Measurements from ENCODE around the gene DCHS1. TPM values are rescaled to one million over a fixed set of nuclear protein-coding genes. Genes with fewer than 3 reads are reported as not detected.
A peak's percentile ranks its signal among the peaks of the same experiment; 100 is the strongest.

The DCHS1 gene
- total and polyA plus RNA-seq, 2 of the 13 experiments (the other 11 are each of a cell fraction or from before 2014, with no cell fraction given): under 0.01 to 0.03 TPM

- TF ChIP-seq ZNF431 (CRISPR knock-in tag; IDR thresholded peaks at IDR 0.05; ENCODE audit: borderline replicate concordance, low read depth) (peak; percentile 96), THAP8 (CRISPR knock-in tag; IDR thresholded peaks at IDR 0.05; ENCODE audit: borderline replicate concordance) (no peak; the same call in 1 of the 2 replicates), KDM5B (CRISPR knock-in tag; IDR thresholded peaks at IDR 0.05; ENCODE audit: borderline replicate concordance) (peak; percentile 96), FOXC1 (CRISPR knock-in tag; IDR thresholded peaks at IDR 0.05; ENCODE audit: borderline replicate concordance) (peak; percentile 88; the same call in 1 of the 2 replicates), ATF3 (CRISPR knock-in tag; IDR thresholded peaks at IDR 0.05) (peak; percentile 19; the same call in 1 of the 2 replicates), ZNF703 (CRISPR knock-in tag; IDR thresholded peaks at IDR 0.05; ENCODE audit: borderline replicate concordance) (no peak; the same call in 1 of the 2 replicates), ZNF558 (CRISPR knock-in tag; IDR thresholded peaks at IDR 0.05; ENCODE audit: borderline replicate concordance) (peak; percentile 98; the same call in 1 of the 2 replicates), ZNF878 (CRISPR knock-in tag; IDR thresholded peaks at IDR 0.05) (peak; percentile 94), HIVEP1 (CRISPR knock-in tag; IDR thresholded peaks at IDR 0.05) (peak; percentile 78; the same call in 1 of the 2 replicates), ZBED4 (CRISPR knock-in tag; IDR thresholded peaks at IDR 0.05; ENCODE audit: borderline replicate concordance) (peak; percentile 16; the same call in 1 of the 2 replicates), FOSL1 (CRISPR knock-in tag; IDR thresholded peaks at IDR 0.05; ENCODE audit: borderline replicate concordance) (no peak), MXD4 (CRISPR knock-in tag; IDR thresholded peaks at IDR 0.05) (peak; percentile 95), TCF12 (IDR thresholded peaks at IDR 0.05) (no peak), TCF12 (CRISPR knock-in tag; IDR thresholded peaks at IDR 0.05) (no peak), PLSCR1 (CRISPR knock-in tag; IDR thresholded peaks at IDR 0.05; ENCODE audit: borderline replicate concordance) (0 out of 2 replicates have a peak, but pooled peaks have one; percentile 68), PAWR (CRISPR knock-in tag; IDR thresholded peaks at IDR 0.05; ENCODE audit: borderline replicate concordance) (no peak), HDAC2 (CRISPR knock-in tag; IDR thresholded peaks at IDR 0.05) (peak; percentile 79; the same call in 1 of the 2 replicates), ZNF580 (CRISPR knock-in tag; IDR thresholded peaks at IDR 0.05; ENCODE audit: borderline replicate concordance, low read depth) (peak; percentile 95; the same call in 1 of the 2 replicates), SCMH1 (CRISPR knock-in tag; IDR thresholded peaks at IDR 0.05; ENCODE audit: borderline replicate concordance) (no peak), ZNF772 (CRISPR knock-in tag; IDR thresholded peaks at IDR 0.05) (peak; percentile 93; the same call in 1 of the 2 replicates)
These were observed 27.6 kb upstream of the DCHS1 start, which contains the start of gene MRPL17 (continued) for GRCh38 chr11:6682936-6683861.
